Aorta (tissue), 5 donors: Measurements from ENCODE around the gene RNF148. TPM values are rescaled to one million over a fixed set of nuclear protein-coding genes. Genes with fewer than 3 reads are reported as not detected.

Source experiments
- ATAC-seq: fragments of 200-7000 bp; cut with Tn5 transposase; one replicate; pipeline ENCODE4 v1.9.1; 2022; ENCODE audit warnings: moderate library complexity; ENCODE audit not compliant: low FRiP score
- DNase-seq, 2 donors: peaks; one replicate each; pipeline ENCODE4 v3.0.0-alpha.2; 2020
- H3K27ac ChIP-seq, 2 donors: one replicate each; pipeline ENCODE4 v1.5.1; 2013; ENCODE audit warnings: low read length in 2 of 2, mild to moderate bottlenecking in 2 of 2, moderate library complexity in 2 of 2, control low read depth in 1 of 2, inconsistent platforms in 1 of 2, low read depth in 1 of 2
- H3K27me3 ChIP-seq, 2 donors: one replicate each; pipeline ENCODE4 v1.6.1; 2013; ENCODE audit warnings: control low read depth in 1 of 2, low read length in 1 of 2, mild to moderate bottlenecking in 1 of 2, moderate library complexity in 1 of 2; ENCODE audit not compliant: insufficient read depth in 2 of 2, control insufficient read depth in 1 of 2
- H3K36me3 ChIP-seq, 2 donors: one replicate each; pipeline ENCODE4 v1.6.1; 2013; ENCODE audit warnings: control low read depth in 1 of 2, low read length in 1 of 2, mild to moderate bottlenecking in 1 of 2; ENCODE audit not compliant: insufficient read depth in 2 of 2, control insufficient read depth in 1 of 2
- H3K4me1 ChIP-seq, 2 donors: one replicate each; pipeline ENCODE4 v1.6.1; 2013; ENCODE audit warnings: low read length in 2 of 2, control low read depth in 1 of 2, mild to moderate bottlenecking in 1 of 2, moderate library complexity in 1 of 2; ENCODE audit not compliant: insufficient read depth in 2 of 2, control insufficient read depth in 1 of 2
- H3K4me3 ChIP-seq, 2 donors: one replicate each; pipeline ENCODE4 v1.5.1; 2013; ENCODE audit warnings: low read length in 2 of 2, control low read depth in 1 of 2, mild to moderate bottlenecking in 1 of 2
- H3K9me3 ChIP-seq: one replicate; pipeline ENCODE4 v1.6.1; 2013; ENCODE audit warnings: mild to moderate bottlenecking, low read length; ENCODE audit not compliant: control insufficient read depth
- WGBS, 2 donors: extraction: QIAGEN DNeasy Blood & Tissue Kit; methylation state at CpG; one replicate each; pipeline ENCODE4 v1.1.7; 2013; 5-methylcytosine and 5-hydroxymethylcytosine counted together
- intact Hi-C, 2 donors: fragments of 100-400 bp; cut with DNase I; formaldehyde crosslinking; loops; one replicate each; pipeline versions ENCODE4 v1.14.2 to v1.15.0; 2022
- polyA plus RNA-seq, 2 donors: library from polyadenylated mRNA; stranded (reverse); fragments of 200-250 nt; gene quantifications; one replicate each; pipeline ENCODE4 v1.2.3, GENCODE V29; 2013
- total RNA-seq, 2 donors: library from RNA; stranded (reverse); fragmentation: NEBNext Ultra II Directional; extraction: Animal tissue kit (Norgen Biotek cat#: 25700); gene quantifications; one replicate each; pipeline ENCODE4 v1.2.1, GENCODE V29; 2021
- donor health status: healthy with polysubstance abuse.
- donor health status: Bipolar disorder and iron deficiency.
- donor health status: DM: no; HTN: no; CAD: no.
- donor health status: DM: no; HTN: no; CAD: no.
- donor health status: DM: yes; HTN: yes; CAD: no.

RNF148 gene
- total and polyA plus RNA-seq, 4 donors = 1.5 to 1.6 TPM; not detected in 2

GRCh38 chr7:122673951-122674350 is 28.8 kb downstream of the RNF148 start:
- no peaks in the 10 kb centered on the region for H3K4me1 ChIP-seq
- no peaks in the 10 kb centered on the region for H3K36me3 ChIP-seq
- intact Hi-C loops = no loop called here
- no peak overlapping the region for H3K4me3 ChIP-seq
- 94 to 97% methylated on average over 21 of the region's 21 CpGs for WGBS, 2 donors
- ATAC-seq (no peak), DNase-seq (no peak)
- peaks cover 0 to 2% of the 10 kb centered on the region in 2 donors for H3K27me3 ChIP-seq
- no peaks in the 10 kb centered on the region for H3K9me3 ChIP-seq
- no peak overlapping the region for H3K27ac ChIP-seq

GRCh38 chr7:122672536-122672935 is 30.2 kb downstream of the RNF148 start:
- no peak for ATAC-seq

GRCh38 chr7:122663733-122664132 is 39.0 kb downstream of the RNF148 start:
- ATAC-seq = no peak
- intact Hi-C loops = no loop called here

More at GRCh38 chr7:122672536-122672935, 30.2 kb downstream of the RNF148 start:
- 93 to 95% methylated on average over 8 of the region's 8 CpGs for WGBS, 2 donors
- no peak for DNase-seq
- Histone ChIP-seq H3K4me3 (no peak overlapping the region), H3K27me3 (peaks cover 0 to 2% of the 10 kb centered on the region in 2 donors), H3K36me3 (no peaks in the 10 kb centered on the region), H3K4me1 (no peaks in the 10 kb centered on the region), H3K9me3 (no peaks in the 10 kb centered on the region), H3K27ac (no peak overlapping the region)
- intact Hi-C loops = no loop called here

GRCh38 chr7:122658856-122659255 is 43.9 kb downstream of the RNF148 start:
- no peaks in the 10 kb centered on the region for H3K27me3 ChIP-seq
- ATAC-seq (no peak), DNase-seq (no peak)
- 49 to 56% methylated on average over 2 of the region's 2 CpGs for WGBS, 2 donors
- intact Hi-C loops = no loop called here
- no peak overlapping the region for H3K27ac ChIP-seq
- no peaks in the 10 kb centered on the region for H3K9me3 ChIP-seq
- no peaks in the 10 kb centered on the region for H3K36me3 ChIP-seq
- no peak overlapping the region for H3K4me3 ChIP-seq
- H3K4me1 ChIP-seq = no peaks in the 10 kb centered on the region

More at GRCh38 chr7:122663733-122664132, 39.0 kb downstream of the RNF148 start:
- H3K4me1 ChIP-seq = no peaks in the 10 kb centered on the region
- 79 to 87% methylated on average over 2 of the region's 2 CpGs for WGBS, 2 donors
- no peak overlapping the region for H3K4me3 ChIP-seq
- no peaks in the 10 kb centered on the region for H3K27me3 ChIP-seq
- H3K9me3 ChIP-seq = no peaks in the 10 kb centered on the region
- H3K27ac ChIP-seq = no peak overlapping the region
- H3K36me3 ChIP-seq = no peaks in the 10 kb centered on the region
- DNase-seq = no peak

GRCh38 chr7:122653685-122654084 is 49.0 kb downstream of the RNF148 start:
- DNase-seq (no peak), ATAC-seq (no peak)
- WGBS, 2 donors = 78 to 88% methylated on average over 5 of the region's 5 CpGs
- no peaks in the 10 kb centered on the region for H3K36me3 ChIP-seq
- H3K27ac ChIP-seq = no peak overlapping the region
- H3K9me3 ChIP-seq = no peaks in the 10 kb centered on the region
- H3K4me1 ChIP-seq = no peaks in the 10 kb centered on the region
- no peak overlapping the region for H3K4me3 ChIP-seq
- intact Hi-C loops = no loop called here
- H3K27me3 ChIP-seq = no peaks in the 10 kb centered on the region

GRCh38 chr7:122652876-122653275 is 49.8 kb downstream of the RNF148 start:
- H3K9me3 ChIP-seq = no peaks in the 10 kb centered on the region
- no peak overlapping the region for H3K27ac ChIP-seq
- 57 to 76% methylated on average over 4 of the region's 4 CpGs for WGBS, 2 donors
- intact Hi-C loops = no loop called here
- H3K4me1 ChIP-seq = no peaks in the 10 kb centered on the region
- ATAC-seq (no peak), DNase-seq (no peak)
- peaks cover 0 to 1% of the 10 kb centered on the region in 2 donors for H3K27me3 ChIP-seq
- H3K4me3 ChIP-seq = no peak overlapping the region
- H3K36me3 ChIP-seq = no peaks in the 10 kb centered on the region

Other genes starting within 250 kb of the RNF148 start
- 1 to 10 TPM; 1.0 to 1.7 TPM for gene RNF133, start 3.8 kb downstream of the RNF148 start, total RNA-seq
- under 1 TPM in 1 of 2 donors, not detected in 1; 0.46 TPM for gene RNF133, start 3.8 kb downstream of the RNF148 start, polyA plus RNA-seq
- 10 to 100 TPM; 15.2 to 23.8 TPM for gene CADPS2, start 183.5 kb upstream of the RNF148 start, total RNA-seq
- gene CADPS2, start 183.5 kb upstream of the RNF148 start, polyA plus RNA-seq = 1 to 10 TPM; 5.9 to 6.9 TPM